HG03135 (cell line): Measurements from ENCODE around the gene OR6B2.
"Not testable (repeated sequence)": the region's sequence is repeated elsewhere in the genome, so short reads cannot be mapped to it uniquely, and the experiment has no call there.

Source experiments
- ATAC-seq: cut with Tn5 transposase; IDR thresholded peaks from one replicate; pipeline ENCODE4 v1.9.1; 2021; ENCODE audit warnings: mild to moderate bottlenecking, moderate library complexity; ENCODE audit not compliant: unreplicated experiment

Gene OR6B2

DNA sequence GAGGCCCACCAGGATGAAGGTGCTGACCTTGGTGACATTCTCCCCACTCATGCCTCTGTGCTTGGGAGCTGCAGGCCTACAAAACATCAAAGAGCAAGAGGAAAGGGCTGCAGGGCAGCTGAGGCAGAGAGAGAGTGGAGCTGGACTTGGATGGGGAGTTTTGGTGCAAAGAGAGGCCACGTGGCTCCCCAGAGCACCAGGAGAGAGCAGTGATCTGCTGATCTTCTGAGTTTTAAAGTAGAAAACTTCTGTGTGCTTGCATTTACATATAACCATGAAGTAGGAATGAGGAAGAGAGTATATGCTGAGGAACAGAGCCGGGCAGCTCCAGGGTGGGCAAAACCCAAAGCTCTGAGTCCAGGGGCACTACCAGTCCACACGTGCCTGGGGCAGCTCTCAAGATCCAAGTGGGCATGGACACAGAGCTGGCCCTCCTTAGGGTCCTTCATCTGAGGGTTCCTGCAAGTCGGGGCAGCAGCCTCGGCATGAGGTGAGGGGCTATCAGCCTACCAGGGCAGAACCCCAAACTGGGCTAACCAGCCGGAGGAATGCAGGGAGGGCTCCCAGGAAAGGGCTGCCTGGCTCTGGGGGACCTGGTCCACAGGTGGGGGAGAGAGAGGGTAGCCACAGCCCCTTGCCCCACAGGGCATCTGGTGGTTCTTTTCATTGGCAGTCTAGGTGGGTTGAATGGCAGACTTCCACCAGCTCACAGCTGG is at the start of gene OR6B2:
Gene OR6B2, minus strand, starts transcription at position 51 of the 716 bp plus-strand sequence. Its CDS starts 0 bp downstream, at position 51.
- no peak for ATAC-seq

DNA sequence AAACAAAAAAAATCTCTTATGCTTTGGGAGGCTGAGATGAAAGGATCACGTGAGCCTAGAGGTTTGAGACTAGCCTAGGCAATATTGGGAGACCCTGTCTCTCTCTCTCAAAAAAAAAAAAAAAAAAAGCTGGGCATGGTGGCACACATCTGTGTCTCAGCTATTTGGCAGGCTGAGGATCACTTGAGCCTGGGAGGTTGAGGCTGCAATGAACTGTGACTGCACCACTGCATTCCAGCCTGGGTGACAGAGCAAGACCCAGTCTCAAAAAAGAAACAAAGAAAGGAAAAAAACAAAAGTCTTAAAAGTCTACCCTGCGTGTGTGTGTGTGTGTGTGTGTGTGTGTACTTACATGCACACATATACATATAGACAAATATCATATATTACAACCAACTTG is 48.4 kb upstream of the OR6B2 start:
- no peak for ATAC-seq

DNA sequence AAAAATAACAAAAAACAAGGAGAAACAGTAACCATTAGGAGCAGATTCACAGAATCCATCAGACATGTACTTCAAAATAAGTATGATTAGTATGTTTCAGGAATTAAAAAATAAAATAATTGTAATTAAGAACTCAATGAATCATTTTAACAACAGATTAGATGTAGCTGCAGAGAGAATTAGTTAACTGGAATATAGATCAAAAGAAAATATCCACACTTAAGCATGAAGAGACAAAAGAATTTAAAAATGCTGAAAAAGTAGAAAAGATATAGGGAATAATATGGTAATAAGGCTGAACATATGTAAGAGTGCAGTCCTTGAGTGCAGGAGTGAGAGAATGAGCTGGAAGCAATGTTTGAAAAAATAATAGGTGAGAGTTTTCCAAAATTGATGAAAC is 47.2 kb upstream of the OR6B2 start:
- no peak for ATAC-seq

DNA sequence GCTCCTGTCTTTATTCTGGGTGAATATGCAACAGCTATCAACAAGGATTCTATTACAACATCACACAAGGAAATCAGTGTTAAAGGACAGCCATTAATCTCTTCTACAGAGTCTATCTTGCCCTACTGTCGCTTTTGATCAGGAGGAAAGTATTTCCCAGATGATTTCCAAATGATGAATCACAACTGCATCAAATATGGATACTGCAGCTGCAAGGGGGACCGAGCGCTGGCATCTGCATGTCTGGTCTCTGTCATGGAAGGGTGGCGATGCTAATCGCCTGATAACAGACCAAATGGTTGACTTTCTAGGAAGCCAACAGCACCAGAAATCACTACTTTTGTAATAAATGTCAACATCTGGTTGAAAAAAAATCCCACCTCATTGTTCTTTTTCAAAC is 44.3 kb upstream of the OR6B2 start:
- no peak for ATAC-seq

DNA sequence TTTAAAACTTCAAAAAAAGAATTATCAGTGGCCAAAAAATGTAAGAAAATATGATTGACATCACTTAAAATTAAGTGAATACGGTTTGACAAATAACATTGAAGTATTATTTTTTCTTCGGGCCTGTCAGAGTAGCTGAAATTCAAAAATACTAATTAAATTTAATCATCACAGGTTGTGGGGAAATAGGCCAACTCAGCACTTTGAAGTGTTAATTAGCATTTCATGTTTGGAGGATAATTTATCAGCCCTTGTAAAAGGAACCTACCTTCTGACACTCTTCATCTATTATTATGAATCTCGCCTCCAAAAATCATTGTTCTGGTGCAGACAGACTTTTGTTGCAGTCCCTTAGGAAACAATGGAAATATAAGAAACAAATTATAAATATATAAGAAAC is 40.7 kb upstream of the OR6B2 start:
- no peak for ATAC-seq

DNA sequence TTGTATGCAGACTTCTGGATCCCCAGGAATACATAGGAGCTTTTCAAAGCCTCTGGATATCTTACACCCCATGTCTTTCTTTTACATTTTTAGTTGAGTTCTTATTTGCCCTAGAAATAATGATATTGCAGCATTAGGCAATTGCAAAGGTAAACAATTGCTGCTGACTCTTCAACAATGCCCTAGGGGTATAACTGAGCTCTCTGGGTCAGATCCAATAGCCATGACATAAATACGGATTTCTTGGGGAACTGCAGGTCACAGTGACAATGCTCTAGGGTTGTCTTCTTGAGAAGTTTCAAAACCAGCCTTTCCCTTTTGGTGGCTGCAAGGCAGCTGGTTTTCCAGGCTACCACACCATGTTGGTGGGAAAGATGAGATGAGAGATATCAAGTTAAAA is 39.6 kb upstream of the OR6B2 start:
- no peak for ATAC-seq

DNA sequence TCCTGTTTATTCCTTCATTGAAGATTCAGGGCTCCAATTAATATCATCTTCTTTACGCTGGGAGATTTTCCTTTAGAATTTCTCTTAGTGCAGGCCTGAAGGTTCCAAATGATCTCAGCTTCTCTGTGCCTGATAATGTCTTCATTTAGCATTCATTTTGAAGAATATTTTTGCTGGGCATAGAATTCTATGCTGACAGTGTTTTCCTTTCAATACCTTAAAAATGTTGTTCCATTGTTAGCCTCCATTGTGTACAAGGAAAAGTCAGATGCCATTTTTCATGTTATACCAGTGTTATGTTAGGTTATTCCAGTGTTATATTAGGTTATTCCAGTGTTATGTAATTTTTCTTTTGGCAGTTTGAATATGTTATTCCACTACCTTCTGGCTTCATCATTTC is 38.0 kb upstream of the OR6B2 start:
- ATAC-seq = no peak

DNA sequence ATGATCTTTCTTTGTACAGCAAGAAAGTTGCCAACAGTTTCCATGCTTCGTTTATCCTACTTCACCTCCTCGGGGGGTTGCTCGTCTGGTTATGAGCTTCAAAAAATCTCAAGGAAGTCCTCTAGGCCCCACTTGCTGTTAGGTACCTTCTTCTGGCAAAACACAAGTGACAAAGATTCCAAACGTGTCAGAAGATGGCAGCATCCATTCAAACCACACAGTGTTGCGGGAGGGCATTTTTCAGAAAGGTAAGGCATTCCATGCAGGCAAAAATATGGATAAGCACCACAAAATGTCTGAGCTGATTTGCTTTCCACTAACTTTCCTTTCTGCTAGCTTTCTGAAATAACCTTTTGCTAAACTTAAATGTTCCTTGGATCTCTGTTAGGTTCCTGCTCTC is 36.3 kb upstream of the OR6B2 start:
- ATAC-seq = no peak

DNA sequence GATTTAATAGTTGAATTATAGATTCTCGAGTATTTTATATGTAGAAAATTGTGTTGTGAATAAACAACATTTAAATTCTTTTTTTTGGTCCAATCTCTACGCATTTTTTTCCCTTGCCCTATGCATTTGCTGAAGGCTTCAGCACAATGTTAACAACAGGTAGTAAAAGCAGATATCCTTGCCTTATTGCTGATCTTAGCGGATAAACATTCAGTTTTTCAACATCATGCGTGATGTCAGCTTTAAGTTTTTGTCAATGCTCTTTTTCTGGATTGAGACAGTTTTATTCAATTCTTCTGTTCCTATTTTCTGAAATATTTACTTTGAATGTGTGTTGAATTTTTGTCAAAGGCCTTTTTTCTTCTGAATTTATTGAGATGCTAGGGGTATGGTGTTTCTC is 34.7 kb upstream of the OR6B2 start:
- ATAC-seq = no peak

DNA sequence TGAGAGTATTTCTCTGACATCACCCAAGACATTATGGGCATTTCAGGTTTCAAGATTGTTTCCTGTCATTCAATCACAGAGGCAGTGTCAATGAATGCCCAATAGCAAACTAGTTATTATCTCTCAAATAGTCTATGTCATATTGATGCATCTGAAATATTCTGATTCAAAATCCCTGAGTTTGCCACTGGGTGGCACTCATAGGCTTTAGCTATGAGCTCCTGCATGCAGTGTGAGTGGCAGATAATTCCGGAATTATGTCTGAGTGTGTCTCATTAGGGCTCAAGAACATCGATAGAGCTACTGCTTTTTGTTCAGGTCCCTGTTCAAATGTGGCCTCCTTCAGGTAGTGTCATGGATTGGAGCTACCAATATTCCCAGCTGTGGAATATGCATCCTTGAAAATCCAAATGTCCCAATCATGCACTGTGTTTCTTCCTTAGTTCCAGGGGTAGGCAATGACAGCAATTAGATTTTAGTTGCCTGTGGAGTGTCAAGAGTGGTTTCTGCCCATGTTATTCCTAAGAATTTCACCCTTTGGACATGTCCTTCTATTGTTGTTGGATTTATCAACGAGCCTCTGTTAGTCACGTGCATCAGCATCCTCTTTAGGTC is 30.9 kb upstream of the OR6B2 start:
- ATAC-seq = no peak

DNA sequence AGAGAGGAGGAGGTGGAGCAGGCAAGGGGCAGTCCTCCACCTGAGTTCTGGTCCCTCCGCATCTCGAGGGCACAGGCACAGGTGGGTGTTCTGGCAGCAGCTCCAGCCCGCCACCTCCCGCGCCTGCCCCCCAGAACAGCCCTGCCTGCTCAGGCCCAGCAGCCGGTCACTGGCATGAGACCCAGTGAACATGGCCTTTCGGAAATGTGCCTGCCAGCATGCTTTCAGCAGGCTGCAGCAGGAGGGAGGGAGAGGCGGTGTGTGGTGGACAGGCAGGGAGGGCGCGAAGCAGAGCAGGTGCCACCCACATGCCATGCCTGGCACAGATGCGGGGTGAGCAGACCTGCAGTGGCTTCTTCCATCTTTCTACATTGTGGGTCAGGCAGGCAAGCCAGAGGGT is 26.4 kb upstream of the OR6B2 start:
- ATAC-seq = no peak

DNA sequence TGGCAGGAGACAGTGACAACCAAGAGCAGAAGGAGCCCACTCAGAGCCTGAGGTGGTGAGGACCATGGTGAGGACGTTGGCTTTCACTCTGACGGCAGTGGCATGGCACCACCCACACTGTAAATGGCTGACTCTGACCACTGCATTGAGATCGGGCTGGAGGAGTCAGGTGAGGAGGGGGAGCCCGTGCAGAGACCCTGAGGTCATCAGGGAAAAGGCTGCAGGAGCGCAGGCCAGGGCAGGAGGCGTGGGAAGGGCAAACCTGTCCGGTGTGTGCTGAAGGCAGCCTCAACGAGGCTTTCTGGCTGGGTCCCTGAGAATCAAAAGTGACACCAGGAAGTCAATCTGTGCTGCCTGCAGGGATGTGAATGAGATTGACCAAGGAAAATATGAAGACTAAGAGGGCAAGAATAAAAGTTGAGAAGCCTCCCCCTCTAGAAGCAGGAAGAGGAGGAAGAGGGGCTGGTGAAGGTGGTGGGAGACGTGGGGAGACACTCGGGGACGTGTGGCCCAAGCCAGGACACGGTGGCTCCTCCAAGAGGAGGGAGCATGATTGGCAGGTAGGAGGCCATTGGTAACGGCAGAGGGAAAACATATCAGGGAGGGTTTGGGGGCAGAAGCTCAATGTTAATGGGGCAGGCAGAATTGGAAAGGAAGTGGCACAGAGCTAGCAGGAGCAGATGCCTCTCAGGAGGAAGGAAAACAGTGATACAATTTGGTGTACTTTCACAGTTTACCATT is 25.1 kb upstream of the OR6B2 start:
- ATAC-seq = no peak

DNA sequence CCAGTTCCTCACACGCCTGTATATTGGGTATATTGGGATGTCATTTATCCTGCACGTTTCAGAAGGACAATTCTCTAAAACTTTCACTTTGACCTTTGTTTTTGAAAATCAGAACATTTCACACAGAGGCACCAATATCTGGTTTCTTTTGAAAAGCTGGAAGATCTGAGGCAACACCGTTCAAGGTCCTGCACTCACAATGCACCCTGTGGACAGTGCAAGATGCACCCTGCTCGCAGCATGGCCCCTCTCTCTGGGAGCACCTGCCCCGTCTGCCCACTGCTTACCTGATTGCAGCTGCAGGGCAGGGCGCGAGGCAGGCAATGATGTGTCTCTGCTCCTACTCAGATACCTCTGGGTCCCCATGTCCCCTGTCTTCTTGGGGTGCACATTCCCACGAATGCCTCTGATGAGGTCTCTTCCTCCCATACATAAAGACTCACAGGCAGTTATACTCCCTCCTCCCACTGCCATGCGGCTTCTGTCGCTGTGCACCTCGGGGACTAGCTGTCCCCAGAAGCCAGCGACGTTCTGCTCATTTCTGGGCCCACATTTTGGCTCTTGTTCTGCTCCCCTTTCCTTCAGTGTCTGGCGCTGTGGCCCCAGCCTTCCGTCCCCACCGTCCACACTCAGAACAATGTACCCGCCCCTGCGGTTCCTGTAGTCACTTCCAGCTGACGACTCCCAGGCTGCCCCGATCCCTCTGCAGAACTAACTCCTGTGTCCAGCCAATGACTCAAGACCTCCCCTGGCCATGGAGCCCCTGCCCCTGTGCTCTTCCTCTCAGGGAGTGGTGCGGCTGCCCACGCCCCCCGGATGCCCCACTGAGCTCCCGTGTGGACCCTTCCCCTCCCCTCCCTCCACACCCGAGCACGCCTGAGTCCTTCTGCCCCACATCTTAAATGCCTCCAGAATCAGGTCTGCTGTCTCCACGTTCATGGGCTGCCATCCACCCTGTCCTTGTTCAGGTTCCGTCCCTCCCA is 23.2 kb upstream of the OR6B2 start, which contains the start of gene OR6B3:
Gene OR6B3, minus strand, starts transcription at position 349 of the 983 bp plus-strand sequence.
- no peak for ATAC-seq

DNA sequence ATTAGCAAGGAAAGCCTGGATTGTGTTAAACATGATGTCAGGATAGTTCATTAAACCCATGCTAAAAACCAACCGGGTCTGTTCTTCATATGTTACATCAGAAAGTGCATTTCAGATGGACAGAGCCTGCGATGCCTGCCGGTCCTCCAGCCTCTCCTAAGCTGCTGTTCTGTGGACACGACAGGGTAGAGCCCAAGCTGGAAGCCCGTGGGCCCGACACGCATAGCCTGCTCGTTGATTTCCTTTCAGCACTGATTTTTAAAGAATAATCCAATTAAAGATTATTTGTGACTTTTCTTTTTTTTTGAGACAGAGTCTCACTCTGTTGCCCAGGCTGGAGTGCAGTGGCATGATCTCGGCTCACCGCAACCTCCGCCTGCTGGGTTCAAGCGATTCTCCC is 22.3 kb upstream of the OR6B2 start:
- ATAC-seq = no peak

DNA sequence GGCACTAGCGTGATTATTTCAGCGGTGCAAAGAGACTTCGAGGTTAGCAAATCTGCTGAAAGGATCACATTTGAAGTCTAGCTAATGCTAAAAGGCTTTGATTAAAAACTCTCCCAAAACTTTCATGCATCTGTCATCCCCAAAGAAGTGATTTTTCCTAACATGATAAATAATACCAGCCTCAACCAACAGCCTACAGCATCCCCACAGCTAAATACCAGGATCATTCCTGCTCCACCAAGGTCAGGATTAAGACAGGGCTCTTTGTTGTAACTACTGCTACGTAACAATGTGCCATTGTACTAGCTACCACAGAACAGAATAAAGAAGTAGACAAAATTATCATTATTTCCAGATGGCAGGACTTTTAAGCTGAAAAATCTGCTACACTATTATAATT is 21.5 kb upstream of the OR6B2 start:
- no peak for ATAC-seq

DNA sequence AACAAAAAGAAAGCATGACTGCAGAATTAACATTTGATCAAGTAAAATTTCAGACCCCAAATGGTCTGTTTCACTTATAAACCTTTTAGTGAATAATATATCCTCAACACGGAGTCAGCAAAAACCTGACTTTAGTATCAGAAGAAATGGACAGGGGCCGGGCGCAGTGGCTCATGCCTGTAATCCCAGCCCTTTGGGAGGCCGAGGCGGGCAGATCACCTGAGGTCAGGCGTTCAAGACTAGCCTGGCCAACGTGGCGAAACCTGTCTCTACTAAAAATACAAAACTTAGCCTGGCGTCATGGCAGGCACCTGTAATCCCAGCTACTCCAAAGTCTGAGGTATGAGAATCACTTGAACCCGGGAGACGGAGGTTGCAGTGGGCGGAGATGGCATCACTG is 20.0 kb upstream of the OR6B2 start:
- no peak for ATAC-seq

DNA sequence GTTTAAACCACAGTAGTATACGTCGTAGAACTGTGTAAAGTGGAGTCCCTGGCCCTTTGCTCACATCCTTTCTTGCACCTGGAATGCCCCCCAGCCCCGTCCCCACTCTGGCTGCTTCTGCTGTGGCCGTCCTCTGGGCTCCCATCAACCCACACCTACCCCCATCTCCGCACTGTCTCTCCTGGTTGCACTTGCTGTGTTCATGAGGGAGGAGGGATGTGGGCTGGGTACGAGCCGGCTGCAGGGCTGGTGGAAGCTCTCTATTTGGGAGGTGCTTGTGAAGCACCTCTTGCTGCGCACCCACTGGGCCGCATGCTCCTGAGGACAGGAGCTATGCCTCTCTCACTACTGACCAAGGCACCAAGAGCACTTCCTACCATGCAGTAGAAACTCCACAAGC is 18.0 kb upstream of the OR6B2 start:
- no peak for ATAC-seq

DNA sequence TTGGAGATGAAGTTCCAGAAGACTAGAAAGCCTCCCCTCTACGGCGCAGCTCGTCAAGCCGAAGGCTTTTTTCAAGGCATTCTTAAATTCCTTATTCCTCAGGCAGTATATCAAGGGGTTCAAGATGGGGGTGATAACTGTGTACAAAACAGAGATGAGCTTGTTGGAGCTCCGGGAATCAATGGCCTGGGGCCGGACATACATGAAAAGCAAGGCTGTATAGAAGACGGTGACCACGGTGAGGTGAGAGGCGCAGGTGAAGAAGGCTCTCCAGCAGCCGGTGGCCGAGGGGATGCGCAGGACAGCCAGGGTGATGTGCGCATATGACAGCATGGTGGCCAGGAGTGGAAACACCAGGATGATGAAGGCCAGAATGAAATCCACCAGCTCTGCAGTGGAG is 14.9 kb upstream of the OR6B2 start:
- no peak for ATAC-seq

DNA sequence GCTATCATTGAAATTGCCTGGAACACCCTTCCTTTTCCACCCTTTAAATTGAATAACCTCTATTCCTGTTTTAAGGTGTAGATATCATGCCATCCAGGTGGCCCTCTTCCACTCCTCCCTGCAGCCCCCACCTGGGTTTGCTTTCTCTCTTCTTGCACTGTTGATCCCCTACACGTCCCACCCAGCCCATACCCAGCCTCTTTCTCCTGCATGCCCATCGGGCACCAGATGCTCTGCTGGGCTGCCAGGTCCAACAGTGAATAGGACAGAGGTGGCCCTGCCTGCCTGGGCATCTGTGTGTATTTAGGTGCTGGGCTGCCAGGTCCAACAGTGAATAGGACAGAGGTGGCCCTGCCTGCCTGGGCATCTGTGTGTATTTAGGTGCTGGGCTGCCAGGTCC is 13.9 kb upstream of the OR6B2 start:
- ATAC-seq = not testable (repeated sequence)

DNA sequence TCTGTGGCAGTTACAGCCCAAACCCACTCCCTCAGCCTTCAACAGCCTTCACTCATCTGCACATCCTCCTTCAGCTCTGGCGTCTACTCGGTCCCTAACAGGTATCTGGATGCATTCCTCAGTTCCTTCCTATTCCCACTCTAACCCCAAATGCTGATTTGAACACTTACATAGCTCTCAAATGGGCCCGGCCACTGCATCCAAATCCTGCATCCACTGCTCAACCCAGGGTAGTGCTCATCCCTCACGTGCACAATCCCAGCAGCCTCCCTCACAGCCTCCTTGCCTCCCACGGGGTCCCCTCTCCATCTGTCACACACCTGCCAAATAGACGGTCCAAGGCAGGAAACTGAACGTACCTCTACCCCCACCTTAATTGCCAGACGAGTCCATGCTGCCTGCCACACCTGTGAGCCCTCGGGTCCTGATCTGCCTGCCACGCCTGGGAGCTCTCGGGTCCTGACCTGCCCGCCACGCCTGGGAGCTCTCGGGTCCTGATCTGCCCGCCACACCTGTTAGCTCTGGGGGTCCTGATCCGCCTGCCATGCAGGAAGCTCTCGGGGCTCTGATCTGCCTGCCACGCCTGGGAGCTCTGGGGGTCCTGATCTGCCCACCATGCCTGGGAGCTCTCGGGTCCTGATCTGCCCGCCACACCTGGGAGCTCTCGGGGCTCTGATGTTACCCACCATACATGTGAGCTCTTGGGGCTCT is 13.2 kb upstream of the OR6B2 start:
- no peak for ATAC-seq
